GM18505 (cell line): ENCODE results near the gene POP5.

Experiments used
- ATAC-seq: cut with Tn5 transposase; IDR thresholded peaks from one replicate; pipeline ENCODE4 v1.9.1; 2021; ENCODE audit not compliant: unreplicated experiment
- POLR2A ChIP-seq: IDR thresholded peaks from 4 replicates; pipeline ENCODE4 v1.6.1; 2011; ENCODE audit warnings: borderline replicate concordance; ENCODE audit not compliant: insufficient read depth, insufficient read length; ENCODE audit errors: extremely low read depth

The POP5 gene

DNA sequence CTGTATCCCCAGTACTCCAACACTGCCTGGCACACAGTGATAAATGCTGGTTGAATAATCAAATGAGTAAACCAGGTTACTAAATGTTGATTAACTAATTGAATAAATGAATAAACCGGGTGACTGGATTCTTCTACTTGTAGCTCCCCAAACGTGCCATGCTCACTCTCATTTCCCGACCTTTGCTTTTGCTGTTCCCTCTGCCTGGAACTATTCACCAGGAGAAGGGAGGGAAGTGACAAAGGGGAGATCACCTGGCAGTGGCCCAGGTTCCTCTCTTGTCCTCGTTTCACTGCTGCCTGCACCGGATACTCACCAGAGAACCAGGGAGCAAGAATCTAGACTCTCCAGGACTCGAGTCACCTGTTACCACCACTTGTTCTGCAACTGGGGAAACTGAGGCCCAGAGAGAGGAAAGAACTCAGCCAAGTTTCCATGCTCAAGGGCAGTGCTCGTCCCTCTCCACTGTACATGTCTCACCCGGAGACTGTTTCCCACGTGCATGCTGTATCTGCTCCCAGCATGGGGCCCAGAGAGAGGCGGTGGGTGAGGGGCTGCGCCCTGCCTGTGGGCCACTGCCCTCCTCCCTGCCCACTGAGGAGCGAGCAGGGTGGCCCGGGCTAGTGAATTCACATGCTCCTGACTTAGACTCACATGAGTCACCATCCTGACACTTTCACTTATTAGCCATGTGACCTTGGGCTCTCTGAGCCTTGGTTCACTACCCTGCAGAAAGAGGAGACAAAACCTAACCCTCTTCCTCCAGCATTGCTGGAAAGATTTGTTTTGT lies 17.7 kb upstream of the POP5 start:
- TF ChIP-seq POLR2A, result no peak
- no peak for ATAC-seq

DNA sequence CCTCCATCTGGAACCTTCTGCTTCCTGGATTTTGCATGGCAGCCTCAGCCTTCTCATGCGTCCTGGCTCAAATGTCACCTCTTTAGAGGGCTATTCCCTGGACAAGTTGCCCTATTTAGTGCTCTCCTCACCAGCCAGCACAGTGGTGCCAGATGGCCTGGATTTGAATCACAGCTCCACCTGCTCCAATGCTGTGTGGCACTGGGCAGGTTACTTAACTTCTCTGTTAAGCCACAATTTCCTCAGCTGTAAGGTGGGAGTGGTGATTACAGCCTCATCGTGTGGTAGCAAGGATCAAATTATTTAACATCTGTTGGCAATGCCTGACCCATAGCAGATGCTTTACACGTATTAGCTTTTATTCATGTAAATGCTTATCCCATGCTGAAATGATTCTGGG lies 16.7 kb upstream of the POP5 start:
- no peak for TF ChIP-seq POLR2A
- no peak for ATAC-seq

DNA sequence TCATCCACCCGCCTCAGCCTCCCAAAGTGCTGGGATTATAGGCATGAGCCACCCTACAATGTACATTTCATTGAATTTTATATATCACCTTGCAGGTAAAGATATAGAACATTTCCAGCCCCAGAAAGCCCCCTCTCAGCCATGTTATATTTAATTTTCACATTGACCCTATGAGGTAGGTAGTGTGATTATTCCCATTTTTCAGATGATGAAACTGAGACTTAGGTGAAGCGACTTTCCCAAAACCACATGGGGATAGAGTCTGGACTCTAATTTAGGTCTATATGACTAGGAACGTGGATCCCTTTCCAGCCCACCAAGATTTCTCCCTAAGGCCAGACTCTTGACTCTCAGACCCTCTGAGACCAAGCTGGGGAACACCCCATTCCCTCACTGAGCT lies 15.7 kb upstream of the POP5 start:
- no peak for TF ChIP-seq POLR2A
- no peak for ATAC-seq

DNA sequence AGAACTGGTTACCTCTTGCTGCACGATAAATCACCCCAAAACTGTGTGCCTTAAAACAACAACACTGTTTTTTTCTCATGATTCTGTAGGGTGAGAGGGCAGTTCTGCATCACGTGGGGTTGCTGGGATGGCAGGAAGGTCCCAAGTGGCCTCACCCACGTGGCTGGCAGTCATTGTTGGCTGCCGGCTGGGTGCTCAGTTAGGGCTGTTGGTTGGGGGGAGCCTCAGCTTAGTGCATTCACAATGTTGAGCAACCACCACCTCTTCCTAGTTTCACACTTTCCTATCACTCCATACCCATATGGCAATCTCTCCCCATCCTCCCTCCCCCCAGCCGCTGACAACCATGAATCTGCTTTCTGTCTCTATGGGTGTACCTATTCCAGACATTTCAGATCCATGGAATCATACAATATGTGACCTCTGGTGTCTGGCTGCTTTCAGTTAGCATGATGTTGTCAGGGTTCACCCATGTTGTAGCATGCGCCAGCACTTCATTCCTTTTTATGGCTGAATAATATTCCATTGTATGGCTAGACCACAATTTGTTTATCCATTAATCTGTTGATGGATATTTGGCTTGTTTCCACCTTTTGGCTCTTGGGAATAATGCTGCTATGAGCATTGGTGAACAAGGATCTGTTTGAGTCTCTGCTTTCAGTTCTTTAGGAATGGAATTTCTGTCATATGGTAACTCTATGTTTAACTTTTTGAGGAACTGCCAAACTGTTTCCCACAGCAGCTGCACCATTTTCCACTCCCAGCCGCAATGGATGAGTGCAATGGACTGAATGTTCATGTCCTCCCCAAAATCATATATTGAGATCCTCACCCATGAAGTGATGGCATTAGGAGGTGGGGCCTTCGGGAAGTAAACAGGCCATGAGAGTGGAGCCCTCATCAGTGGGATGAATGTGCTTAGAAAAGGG lies 11.2 kb upstream of the POP5 start:
- ATAC-seq, result no peak
- no peak for TF ChIP-seq POLR2A

- TF ChIP-seq POLR2A, result no peak
These were observed 9.7 kb upstream of the POP5 start for GRCh38 chr12:120590741-120591407.

DNA sequence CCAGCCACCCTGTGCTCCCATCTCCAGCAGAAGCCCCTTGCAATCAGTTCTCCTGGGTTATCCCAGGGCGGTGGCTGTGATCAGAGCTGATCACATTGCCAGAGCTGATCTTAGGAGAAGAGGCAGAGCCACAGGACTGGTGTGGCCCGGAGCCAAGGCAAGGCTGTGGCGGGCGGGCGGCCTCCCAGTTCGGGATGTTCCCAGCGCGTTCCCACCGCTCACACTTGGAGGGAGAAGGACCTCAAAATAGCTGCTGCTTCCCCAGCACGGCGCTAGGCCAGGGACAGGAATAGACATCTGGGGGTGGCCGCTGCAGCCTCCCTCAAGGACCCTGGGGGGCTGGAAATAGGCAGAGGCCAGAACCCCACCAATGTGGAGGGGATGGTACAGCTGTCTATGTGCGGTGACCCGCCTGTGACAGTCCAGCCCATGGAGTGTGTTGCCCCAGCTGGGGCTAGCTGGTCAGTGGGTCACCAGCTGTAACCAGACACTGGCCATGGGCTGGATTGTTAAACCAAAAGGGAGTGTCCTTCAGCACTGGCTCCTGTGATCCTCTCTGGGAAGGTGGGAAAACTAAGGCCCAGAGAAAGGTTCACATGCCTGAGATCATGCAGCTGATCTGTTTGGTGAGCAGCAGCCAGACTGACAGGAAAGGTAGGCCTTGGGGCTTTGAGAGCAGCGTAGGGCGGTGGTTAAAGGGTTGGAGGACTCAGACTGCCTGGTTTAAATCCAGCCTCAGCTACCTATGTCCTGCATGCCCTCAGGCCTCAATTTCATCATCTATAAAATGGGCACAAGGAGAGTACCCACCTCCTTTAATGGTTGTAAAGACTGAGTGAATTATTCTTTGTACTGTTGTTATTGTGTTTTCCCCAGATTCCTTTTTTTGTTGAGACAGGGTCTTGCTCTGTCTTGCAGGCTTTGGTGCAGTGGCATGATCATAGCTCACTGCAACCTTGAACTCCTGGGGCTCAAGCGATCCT lies 8.0 kb upstream of the POP5 start:
- TF ChIP-seq POLR2A, result no peak
- no peak for ATAC-seq

More at GRCh38 chr12:120590741-120591407, 9.7 kb upstream of the POP5 start:
- ATAC-seq, result no peak

GRCh38 chr12:120588371-120588770 lies 7.2 kb upstream of the POP5 start:
- ATAC-seq, result no peak
- TF ChIP-seq POLR2A, result no peak

- ATAC-seq, result no peak
- TF ChIP-seq POLR2A, result no peak
These were observed 5.7 kb upstream of the POP5 start for GRCh38 chr12:120586860-120587259.

- no peak for TF ChIP-seq POLR2A
- ATAC-seq, result no peak
These were observed 5.0 kb upstream of the POP5 start for GRCh38 chr12:120586206-120586605.

GRCh38 chr12:120584343-120585149 lies 3.3 kb upstream of the POP5 start:
- no peak for TF ChIP-seq POLR2A
- ATAC-seq, result no peak

DNA sequence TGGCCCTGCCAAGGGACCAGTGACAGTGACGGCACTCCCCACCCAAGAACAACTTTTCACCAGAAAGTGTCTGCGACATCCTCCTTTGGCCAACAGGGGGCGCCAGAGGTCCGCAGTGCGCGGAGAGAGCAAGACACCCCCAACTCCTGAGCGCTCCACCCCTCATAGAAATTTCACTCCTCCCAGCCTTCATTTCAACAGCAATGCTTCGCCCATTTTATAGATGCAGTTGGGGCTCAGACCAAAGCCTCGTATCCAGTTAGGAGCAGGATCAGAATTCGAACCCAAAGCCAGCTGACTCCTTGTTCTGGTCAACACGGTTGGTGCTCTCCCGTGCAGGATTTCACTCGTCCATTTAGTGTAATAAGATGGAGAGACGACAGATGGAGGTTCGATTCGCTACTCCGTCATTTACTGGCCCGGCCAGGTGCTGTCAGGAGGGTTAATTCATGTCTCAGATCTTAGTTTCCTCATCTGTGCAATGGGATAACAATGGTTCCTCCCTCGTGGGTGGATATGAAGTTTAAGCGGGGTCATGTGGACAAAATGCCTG lies 2.4 kb upstream of the POP5 start:
- no peak for ATAC-seq
- no peak for TF ChIP-seq POLR2A
